ENCODE measurements around the gene AHI1.

The AHI1 gene

GRCh38 chr6:135295085-135295484 is 202.5 kb downstream of the AHI1 start:
- DNase-seq (ENCODE audit: low read depth), result no peak

GRCh38 chr6:135291288-135292076 is 206.1 kb downstream of the AHI1 start:
- no peak for DNase-seq (ENCODE audit: low read depth)

- no peak for DNase-seq (ENCODE audit: low read depth)
Observed at GRCh38 chr6:135289816-135290215, 207.7 kb downstream of the AHI1 start.

- DNase-seq (ENCODE audit: low read depth), result no peak
Observed at GRCh38 chr6:135286962-135287538, 210.5 kb downstream of the AHI1 start.

- DNase-seq (ENCODE audit: low read depth), result no peak
Observed at GRCh38 chr6:135285165-135285564, 212.4 kb downstream of the AHI1 start.

GRCh38 chr6:135283926-135284325 is 213.6 kb downstream of the AHI1 start:
- no peak for DNase-seq (ENCODE audit: low read depth)

GRCh38 chr6:135282395-135282794 is 215.1 kb downstream of the AHI1 start:
- DNase-seq (ENCODE audit: low read depth), result no peak

GRCh38 chr6:135281964-135282363 is 215.6 kb downstream of the AHI1 start:
- DNase-seq (ENCODE audit: low read depth), result no peak

GRCh38 chr6:135281227-135281626 is 216.3 kb downstream of the AHI1 start:
- no peak for DNase-seq (ENCODE audit: low read depth)

GRCh38 chr6:135280375-135281136 is 217.0 kb downstream of the AHI1 start:
- no peak for DNase-seq (ENCODE audit: low read depth)

GRCh38 chr6:135277422-135277821 is 220.1 kb downstream of the AHI1 start:
- DNase-seq (ENCODE audit: low read depth), result no peak

GRCh38 chr6:135274561-135275293 is 222.8 kb downstream of the AHI1 start:
- no peak for DNase-seq (ENCODE audit: low read depth)

GRCh38 chr6:135271626-135272025 is 225.9 kb downstream of the AHI1 start:
- no peak for DNase-seq (ENCODE audit: low read depth)

GRCh38 chr6:135270676-135271536 is 226.6 kb downstream of the AHI1 start:
- DNase-seq (ENCODE audit: low read depth), result no peak

- no peak for DNase-seq (ENCODE audit: low read depth)
Observed at GRCh38 chr6:135269481-135269891, 228.1 kb downstream of the AHI1 start.

GRCh38 chr6:135268740-135269139 is 228.8 kb downstream of the AHI1 start:
- DNase-seq (ENCODE audit: low read depth), result no peak

GRCh38 chr6:135268263-135268662 is 229.3 kb downstream of the AHI1 start:
- DNase-seq (ENCODE audit: low read depth), result no peak

- no peak for DNase-seq (ENCODE audit: low read depth)
Observed at GRCh38 chr6:135267085-135267484, 230.5 kb downstream of the AHI1 start.

- DNase-seq (ENCODE audit: low read depth), result no peak
Observed at GRCh38 chr6:135266675-135267074, 230.9 kb downstream of the AHI1 start.

- no peak for DNase-seq (ENCODE audit: low read depth)
Observed at GRCh38 chr6:135265278-135265677, 232.3 kb downstream of the AHI1 start.
